ENCODE data around the gene GALE. TPM values are rescaled to one million over a fixed set of nuclear protein-coding genes. Genes with fewer than 3 reads are reported as not detected.

Gene GALE
- total and polyA plus RNA-seq, 2 of the 13 experiments (the other 11 are each of a cell fraction or from before 2014, with no cell fraction given), result 85.2 to 88.4 TPM

GRCh38 chr1:23752909-23753308 is 47.6 kb downstream of the GALE start (continued):
- TF ChIP-seq ATF7 (IDR thresholded peaks at IDR 0.05) (0 out of 2 replicates have a peak, but pooled peaks have one; percentile 16), ATF7 (CRISPR knock-in tag; IDR thresholded peaks at IDR 0.05) (no peak), HNF4A (CRISPR knock-in tag; IDR thresholded peaks at IDR 0.05) (peak; percentile 30; the same call in 1 of the 2 replicates), GATA4 (IDR thresholded peaks at IDR 0.05; ENCODE audit: borderline replicate concordance, low read depth) (no peak), EZH2 (conservative IDR thresholded peaks at IDR 0.05; ENCODE audit: low read depth, low read length) (no peak), MIER3 (CRISPR knock-in tag; IDR thresholded peaks at IDR 0.05; ENCODE audit: borderline replicate concordance) (no peak), ZNF605 (CRISPR knock-in tag; IDR thresholded peaks at IDR 0.05) (no peak), ZNF317 (CRISPR knock-in tag; IDR thresholded peaks at IDR 0.05) (no peak), MEF2D (CRISPR knock-in tag; IDR thresholded peaks at IDR 0.05) (no peak)
- TF ChIP-seq, protein P1, sequence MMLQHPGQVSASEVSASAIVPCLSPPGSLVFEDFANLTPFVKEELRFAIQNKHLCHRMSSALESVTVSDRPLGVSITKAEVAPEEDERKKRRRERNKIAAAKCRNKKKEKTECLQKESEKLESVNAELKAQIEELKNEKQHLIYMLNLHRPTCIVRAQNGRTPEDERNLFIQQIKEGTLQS (CRISPR knock-in tag; IDR thresholded peaks at IDR 0.05), result peak; percentile 73; the same call in 1 of the 2 replicates

- no peak overlapping the region for H3K4me3 ChIP-seq (replicated peaks in 1 of 3; ENCODE audit: insufficient read depth in 1 of 3, low read depth in 2 of 3, low read length in 3 of 3)
- no peaks in the 10 kb centered on the region for H3K27me3 ChIP-seq (ENCODE audit: control insufficient read depth in 1 of 2, insufficient read depth in 2 of 2, low read length in 2 of 2)
- POLR2A ChIA-PET, result interaction anchor here (1.0 kb wide), 1 partner anchor 60 kb away, joined by 3 read pairs; the partner anchor contains the start of gene RPL11
- FAIRE-seq (no peak), DNase-seq (ENCODE audit: low spot score) (no peak), ATAC-seq (no peak)
- H2AFZ ChIP-seq (ENCODE audit: low read length), result no peak overlapping the region
- no peak overlapping the region for H3K9ac ChIP-seq (ENCODE audit: insufficient read depth, low read depth, low read length)
- no peak overlapping the region for H3K27ac ChIP-seq (ENCODE audit: extremely low read length, insufficient read depth, low read length)
- no peak overlapping the region for H3K4me2 ChIP-seq (ENCODE audit: low read depth, low read length)
- peaks cover 31% of the 10 kb centered on the region for H3K79me2 ChIP-seq (ENCODE audit: insufficient read depth, low read length)
- H3K9me3 ChIP-seq (ENCODE audit: low read length), result no peaks in the 10 kb centered on the region
- TF ChIP-seq PAWR (CRISPR knock-in tag; IDR thresholded peaks at IDR 0.05; ENCODE audit: borderline replicate concordance), result no peak
- TF ChIP-seq ZNF570 (CRISPR knock-in tag; IDR thresholded peaks at IDR 0.05; ENCODE audit: borderline replicate concordance), result no peak
- TF ChIP-seq FOSL1 (CRISPR knock-in tag; IDR thresholded peaks at IDR 0.05; ENCODE audit: borderline replicate concordance), result no peak
- TF ChIP-seq, protein P2, sequence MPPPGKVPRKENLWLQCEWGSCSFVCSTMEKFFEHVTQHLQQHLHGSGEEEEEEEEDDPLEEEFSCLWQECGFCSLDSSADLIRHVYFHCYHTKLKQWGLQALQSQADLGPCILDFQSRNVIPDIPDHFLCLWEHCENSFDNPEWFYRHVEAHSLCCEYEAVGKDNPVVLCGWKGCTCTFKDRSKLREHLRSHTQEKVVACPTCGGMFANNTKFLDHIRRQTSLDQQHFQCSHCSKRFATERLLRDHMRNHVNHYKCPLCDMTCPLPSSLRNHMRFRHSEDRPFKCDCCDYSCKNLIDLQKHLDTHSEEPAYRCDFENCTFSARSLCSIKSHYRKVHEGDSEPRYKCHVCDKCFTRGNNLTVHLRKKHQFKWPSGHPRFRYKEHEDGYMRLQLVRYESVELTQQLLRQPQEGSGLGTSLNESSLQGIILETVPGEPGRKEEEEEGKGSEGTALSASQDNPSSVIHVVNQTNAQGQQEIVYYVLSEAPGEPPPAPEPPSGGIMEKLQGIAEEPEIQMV (CRISPR knock-in tag; IDR thresholded peaks at IDR 0.05; ENCODE audit: low read depth), result no peak
- no peak for TF ChIP-seq MATR3 (CRISPR knock-in tag; IDR thresholded peaks at IDR 0.05)
- no peak for TF ChIP-seq AHR (CRISPR knock-in tag; IDR thresholded peaks at IDR 0.05)
- no peak for TF ChIP-seq ISL2 (CRISPR knock-in tag; IDR thresholded peaks at IDR 0.05)
- no peak for TF ChIP-seq MAX (IDR thresholded peaks at IDR 0.05)
- no peak for TF ChIP-seq REXO4 (CRISPR knock-in tag; IDR thresholded peaks at IDR 0.05; ENCODE audit: borderline replicate concordance)
- no TSS peak for BruUV-seq (replicated peaks)
- in situ Hi-C loops (cut with HindIII; ENCODE audit: extremely low pct_ligation_motif_present, low pct_unique_long_range_greater_than_20kb), result no loop called here
- CTCF ChIA-PET (ENCODE audit: low intra/inter-chr PET ratio, low total read pairs), result interaction anchor here (1.2 kb wide), 1 partner anchor 61 kb away, joined by 5 read pairs; the partner anchor contains the start of gene RPL11
- intact Hi-C loops (cut with micrococcal nuclease; ENCODE audit: unreplicated experiment), result loop anchor here (5.0 kb wide), 1 partner anchor 60 kb away; the partner anchor contains the start of gene RPL11
- H3K36me3 ChIP-seq (replicated peaks in 1 of 2; ENCODE audit: control insufficient read depth in 1 of 2, insufficient read depth in 2 of 2, low read length in 2 of 2), result peaks cover 42 to 81% of the 10 kb centered on the region in 2 experiments
- peaks cover 27% of the 10 kb centered on the region for H3K4me1 ChIP-seq (ENCODE audit: insufficient read depth, low read length)
- 97% methylated on average over 4 of the region's 4 CpGs for WGBS (ENCODE audit: low lambda C conversion rate)
- H4K20me1 ChIP-seq (ENCODE audit: insufficient read depth, low read length), result no peaks in the 10 kb centered on the region; the same call in 1 of the 2 replicates
Measured at GRCh38 chr1:23751815-23752200, 48.7 kb downstream of the GALE start.
